A549 treated with CORT108297 at 1 μM for 4 hours (cell line): ENCODE data around the gene RDM1. TPM values are rescaled to one million over a fixed set of nuclear protein-coding genes. Genes with fewer than 3 reads are reported as not detected.

Source experiments
- total RNA-seq: library from RNA; stranded (reverse); fragments of 200-300 nt; extraction: Qiagen RNA extraction; gene quantifications from 5 replicates; pipeline ENCODE4 v1.2.3, GENCODE V29; 2022

Gene RDM1, protein sequence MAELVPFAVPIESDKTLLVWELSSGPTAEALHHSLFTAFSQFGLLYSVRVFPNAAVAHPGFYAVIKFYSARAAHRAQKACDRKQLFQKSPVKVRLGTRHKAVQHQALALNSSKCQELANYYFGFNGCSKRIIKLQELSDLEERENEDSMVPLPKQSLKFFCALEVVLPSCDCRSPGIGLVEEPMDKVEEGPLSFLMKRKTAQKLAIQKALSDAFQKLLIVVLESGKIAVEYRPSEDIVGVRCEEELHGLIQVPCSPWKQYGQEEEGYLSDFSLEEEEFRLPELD
- 3.3 to 3.5 TPM (median 3.4 TPM) in 5 replicates for total RNA-seq

DNA sequence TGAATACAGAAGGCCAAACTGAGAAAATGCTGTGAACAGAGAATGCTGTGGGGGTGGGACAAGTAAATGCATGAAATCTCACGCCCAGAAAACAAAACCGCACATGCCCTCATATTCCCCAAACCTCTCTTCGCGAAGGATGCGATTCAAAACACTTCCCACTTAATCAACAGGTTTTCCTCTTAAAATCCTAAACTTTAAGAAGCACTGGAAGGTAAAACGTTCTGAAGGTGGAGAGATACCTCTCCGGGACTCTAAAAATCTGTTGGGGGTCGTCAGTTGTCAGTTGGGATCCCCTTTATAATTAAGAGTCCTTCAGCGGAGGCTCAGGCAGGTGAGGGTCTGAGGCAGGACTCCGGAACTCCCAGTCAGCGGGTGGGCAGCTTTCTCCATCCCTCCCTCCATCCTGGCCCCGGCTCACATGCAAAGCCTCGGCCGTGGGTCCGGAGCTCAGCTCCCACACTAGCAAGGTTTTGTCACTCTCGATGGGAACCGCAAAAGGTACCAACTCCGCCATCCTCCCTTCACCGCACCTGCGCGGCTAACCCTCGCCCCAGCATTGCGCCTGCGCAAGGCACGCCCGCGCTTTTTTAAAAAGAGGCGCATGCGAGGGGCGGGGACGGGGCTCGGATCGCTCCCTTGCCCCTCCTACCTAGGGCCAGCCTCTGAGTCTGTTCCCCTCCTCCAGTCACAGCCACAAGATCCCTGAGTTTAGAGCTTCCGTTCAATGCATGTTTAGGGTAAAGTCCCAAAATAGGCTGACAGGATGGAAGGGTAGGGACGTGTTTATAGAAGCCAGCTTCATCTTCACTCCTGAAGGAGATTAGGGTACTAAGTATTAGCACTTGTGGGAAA is at the start of gene RDM1:
Gene RDM1, minus strand, starts transcription at position 563 of the 855 bp plus-strand sequence. Its CDS starts 46 bp downstream, at position 517.

DNA sequence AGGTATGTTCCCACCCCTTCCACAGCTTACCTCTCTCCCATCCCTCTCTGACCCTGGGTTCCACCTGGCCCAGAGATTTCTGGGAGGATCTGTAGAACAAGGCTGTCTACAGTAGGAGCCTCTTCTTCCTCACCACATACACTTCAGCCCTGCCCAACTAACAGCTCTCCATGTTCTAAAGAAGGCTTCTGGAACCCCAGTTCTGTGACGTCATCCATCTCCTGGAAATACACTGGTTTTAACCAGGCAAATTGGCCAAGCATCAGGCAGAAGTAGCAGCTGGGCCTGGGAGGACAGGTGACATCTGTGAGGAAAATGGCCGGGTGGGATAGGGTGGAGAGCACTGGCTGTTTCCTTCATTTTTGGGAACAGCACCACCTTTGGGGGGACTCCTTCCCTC is 13.0 kb upstream of the RDM1 start, which contains the start of gene LYZL6:
Gene LYZL6, minus strand, starts transcription at position 177 of the 400 bp plus-strand sequence. CDS start 4,357 bp downstream, outside the sequence.

DNA sequence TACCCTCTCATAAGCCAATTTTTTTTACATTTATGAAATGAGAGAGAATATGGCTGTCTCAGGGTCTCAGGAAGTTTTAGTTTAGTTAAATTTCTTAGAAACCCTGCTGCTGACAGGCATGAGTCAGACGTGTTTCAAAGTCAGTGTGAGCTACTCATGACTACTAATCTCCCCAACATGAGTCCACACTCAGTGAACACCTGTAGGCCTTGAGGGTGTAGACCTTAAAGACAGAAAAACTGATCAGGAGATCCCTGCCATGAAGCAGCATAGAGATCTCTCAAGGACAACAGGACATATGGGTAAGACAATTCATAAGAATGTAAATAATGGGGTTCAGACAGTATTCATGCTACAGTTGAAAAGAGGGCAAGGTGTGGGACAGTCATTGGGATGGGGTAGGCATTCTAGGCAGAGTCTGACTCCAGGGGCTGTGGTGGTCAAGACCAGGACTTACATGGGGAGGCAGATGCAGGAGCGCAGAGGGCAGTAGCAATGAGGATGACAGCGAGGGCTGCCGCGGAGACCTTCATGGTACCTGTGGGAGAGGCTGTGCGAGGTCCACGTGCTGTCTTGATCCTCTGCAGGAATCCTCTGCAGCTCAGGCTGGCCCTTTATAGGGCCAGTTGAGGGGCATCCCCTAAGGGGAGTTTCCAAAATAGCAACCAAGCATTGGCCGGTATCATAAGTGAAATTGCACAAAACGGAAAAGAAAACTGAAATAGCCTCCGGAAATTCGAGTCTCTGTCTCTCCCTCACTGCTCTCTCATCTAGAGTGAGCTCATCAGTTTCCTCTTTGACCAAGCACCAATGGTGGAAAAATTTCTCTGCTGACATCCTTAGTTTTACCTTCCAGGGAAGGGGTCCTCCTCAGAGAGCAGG is 50.6 kb downstream of the RDM1 start, which contains the start of gene CCL5:
Gene CCL5, minus strand, starts transcription at position 588 of the 882 bp plus-strand sequence.

DNA sequence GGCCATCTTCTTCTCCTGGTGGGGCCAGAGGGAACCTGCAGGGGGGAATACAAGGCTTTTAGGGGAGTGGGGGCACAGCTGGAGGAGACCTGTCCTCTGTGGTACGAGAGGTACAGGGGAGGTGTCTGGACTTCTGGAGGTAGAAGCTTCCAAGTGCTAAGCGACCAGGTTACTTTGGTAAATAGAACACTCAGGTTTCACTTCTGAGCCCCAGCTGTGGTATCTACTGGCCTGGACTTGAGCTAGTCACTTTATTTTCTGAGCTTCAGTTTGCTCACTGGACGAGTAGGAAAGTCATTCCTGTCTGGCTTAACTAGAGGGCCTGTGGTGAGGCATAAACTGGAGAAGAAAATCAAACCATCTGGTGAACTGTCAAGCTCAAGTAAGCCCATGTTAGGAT is 61.8 kb downstream of the RDM1 start, which contains the start of gene HEATR9:
Gene HEATR9, minus strand, starts transcription at position 155 of the 400 bp plus-strand sequence. Its CDS starts 149 bp downstream, at position 6.

Other genes with a start within 250 kb of the RDM1 start
- gene RASL10B, start 199.1 kb downstream of the RDM1 start, total RNA-seq, result 0.07 to 0.15 TPM (median 0.11 TPM) in 5 replicates
- 0.06 to 0.15 TPM (median 0.09 TPM) in 5 replicates for gene GAS2L2, start 177.5 kb downstream of the RDM1 start, total RNA-seq
- gene C17orf50, start 169.9 kb downstream of the RDM1 start, total RNA-seq, result 0.24 to 0.49 TPM (median 0.27 TPM) in 5 replicates
- gene MMP28, start 135.1 kb downstream of the RDM1 start, total RNA-seq, result 4.2 to 9.7 TPM (median 6.5 TPM) in 5 replicates
- gene TAF15, start 121.3 kb downstream of the RDM1 start, total RNA-seq, result 201 to 225 TPM (median 205 TPM) in 5 replicates
- gene HEATR9, start 61.9 kb downstream of the RDM1 start, total RNA-seq, result not detected in 5 replicates
- 0.92 to 1.9 TPM (median 1.4 TPM) in 5 replicates for gene CCL5, start 50.4 kb downstream of the RDM1 start, total RNA-seq
- gene LYZL6, start 12.9 kb upstream of the RDM1 start, total RNA-seq, result not detected in 5 replicates
- not detected in 5 replicates for gene CCL16, start 50.7 kb upstream of the RDM1 start, total RNA-seq
- gene CCL14, start 56.0 kb upstream of the RDM1 start, total RNA-seq, result not detected in 5 replicates
- not detected in 5 replicates for gene CCL15, start 70.8 kb upstream of the RDM1 start, total RNA-seq
- not detected in 5 replicates for gene CCL23, start 87.2 kb upstream of the RDM1 start, total RNA-seq
- gene CCL18, start 133.5 kb upstream of the RDM1 start, total RNA-seq, result not detected in 5 replicates
- gene CCL3, start 159.4 kb upstream of the RDM1 start, total RNA-seq, result not detected in 5 replicates
- gene CCL4, start 173.1 kb upstream of the RDM1 start, total RNA-seq, result 0.15 TPM in 1 of 5 replicates, not detected in the others
- gene TBC1D3B, start 245.9 kb upstream of the RDM1 start, total RNA-seq, result 2.4 to 5.3 TPM (median 2.9 TPM) in 5 replicates